ENCODE measurements around the gene SCD5.

The SCD5 gene

DNA sequence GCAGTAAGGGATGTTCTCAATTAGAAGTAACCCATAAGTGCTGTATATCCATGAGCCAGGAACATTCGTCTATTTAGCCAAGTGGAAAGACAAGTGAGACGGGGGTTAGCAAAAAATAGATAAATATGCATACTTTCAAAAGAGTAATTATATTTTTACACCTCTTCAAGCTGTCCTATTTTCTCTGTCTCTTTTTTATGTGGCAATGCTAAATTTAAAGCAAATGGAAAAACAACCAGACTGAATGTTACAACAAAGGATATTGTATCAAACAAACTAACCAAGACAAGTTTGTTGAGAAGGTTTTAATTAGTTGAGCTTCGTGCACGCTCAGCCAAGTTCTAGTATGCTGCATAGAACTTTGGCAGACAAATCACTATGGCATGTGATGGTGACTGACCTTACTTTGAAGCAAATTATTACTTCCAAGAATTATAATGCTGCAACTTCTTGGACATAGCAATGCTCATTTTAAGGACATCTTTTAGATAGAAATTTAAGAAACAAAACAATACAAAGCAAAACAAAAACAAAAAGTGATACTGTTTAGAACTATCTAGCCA, 175.4 kb downstream of the SCD5 start:
- no peak for DNase-seq

DNA sequence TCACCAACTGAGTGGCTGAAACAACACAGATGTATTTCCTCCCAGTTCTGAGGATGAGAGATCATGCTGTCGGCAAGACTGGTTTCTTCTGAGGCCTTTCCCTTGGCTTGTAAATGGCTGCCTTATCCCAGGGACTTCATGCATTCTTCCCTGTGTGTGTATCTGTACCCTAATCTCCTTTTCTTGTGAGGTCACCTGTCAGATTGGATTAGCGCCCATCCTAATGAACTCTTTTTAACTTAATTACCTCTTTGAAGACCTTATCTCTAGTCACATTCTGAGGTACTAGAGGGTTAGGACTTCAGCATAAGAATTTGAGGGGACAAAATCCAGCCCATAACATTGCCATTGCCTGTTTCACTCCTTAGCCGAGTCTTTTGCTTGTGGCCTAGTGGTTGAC, 177.3 kb downstream of the SCD5 start:
- DNase-seq, result no peak

DNA sequence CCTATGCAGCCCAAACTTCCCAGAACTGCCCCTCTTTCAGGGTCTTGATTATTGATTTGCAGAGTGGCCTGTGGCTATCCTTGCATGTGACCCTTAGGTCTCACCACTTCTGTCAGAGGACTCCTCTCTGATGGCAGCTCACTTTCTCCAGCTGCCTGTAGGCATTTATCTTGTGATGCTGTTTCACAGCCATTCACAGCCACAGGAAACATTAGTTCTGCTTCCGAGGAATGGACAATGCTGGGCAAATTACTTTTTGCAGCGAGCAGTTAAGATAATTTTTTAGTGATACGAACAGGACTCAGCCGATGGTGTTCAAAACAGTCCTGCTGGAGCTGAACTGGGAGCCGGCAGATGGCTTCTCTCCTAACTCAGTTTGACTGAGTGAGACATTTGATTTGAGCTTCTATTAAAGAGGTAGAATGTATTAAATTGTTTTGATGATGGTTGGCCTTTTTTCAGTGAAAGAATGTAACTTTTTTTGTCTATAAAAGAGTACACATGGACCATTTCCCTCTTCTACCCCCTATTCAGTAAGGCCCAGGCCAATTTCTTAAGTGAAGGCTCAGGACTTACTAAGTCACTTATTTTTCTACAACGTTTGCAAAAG, 178.4 kb downstream of the SCD5 start:
- DNase-seq, result no peak

DNA sequence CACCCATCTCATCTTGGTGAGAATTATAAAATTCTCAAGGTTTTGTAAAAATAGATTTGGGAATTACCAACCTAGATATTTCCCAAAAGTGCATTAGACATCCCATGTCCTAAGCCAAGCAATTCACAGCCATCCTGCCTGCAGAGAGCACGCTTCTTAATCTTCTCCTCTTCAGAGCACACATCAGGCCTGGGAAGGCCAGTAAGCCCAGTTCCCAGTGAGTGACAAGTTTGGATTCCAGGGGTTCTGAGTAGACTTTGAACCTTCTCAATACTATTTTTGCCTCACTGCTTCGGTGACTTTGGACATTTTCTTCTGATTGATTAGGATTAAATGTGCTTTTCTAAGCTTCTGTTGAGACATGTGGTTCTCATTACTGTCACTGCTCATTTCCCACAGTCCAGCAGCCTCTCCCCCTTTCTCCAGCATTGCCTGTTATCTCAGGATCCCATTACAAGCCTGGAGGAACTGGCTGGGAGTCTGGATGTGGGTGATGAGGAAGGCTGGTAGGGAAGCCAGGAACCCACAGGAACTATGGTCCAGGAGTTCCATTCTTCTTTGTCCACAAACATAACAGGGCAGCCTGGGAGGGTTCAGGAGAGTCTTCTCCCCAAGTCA, 180.4 kb downstream of the SCD5 start:
- no peak for DNase-seq

DNA sequence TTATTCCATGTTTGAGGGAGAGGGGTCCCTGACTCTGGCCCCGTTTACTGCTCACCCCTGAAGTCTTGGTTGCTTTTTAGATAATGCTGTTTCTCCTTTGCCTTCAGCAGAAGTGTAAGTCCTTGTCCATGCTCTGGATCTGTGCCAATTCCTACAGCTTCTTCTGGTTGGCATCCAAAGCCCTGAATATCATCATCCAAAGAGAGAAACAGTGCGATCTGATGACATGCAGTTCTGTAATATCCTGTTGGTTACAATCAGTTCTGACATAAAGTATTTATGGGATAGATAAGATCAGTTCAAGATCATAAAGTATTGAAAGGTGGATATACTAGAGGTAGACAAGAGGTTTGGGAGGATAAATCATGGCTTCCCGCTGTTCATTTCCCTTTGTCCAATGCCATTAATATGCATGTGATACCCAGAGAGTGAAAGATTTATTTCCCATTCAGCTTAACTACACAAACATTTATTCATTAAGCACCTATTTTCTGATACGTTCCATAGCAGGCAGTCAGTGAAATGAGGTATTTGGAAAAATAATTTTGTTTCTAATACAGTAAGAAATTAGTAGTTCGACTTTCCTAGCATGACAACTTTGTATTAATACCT, 183.7 kb downstream of the SCD5 start:
- no peak for DNase-seq

DNA sequence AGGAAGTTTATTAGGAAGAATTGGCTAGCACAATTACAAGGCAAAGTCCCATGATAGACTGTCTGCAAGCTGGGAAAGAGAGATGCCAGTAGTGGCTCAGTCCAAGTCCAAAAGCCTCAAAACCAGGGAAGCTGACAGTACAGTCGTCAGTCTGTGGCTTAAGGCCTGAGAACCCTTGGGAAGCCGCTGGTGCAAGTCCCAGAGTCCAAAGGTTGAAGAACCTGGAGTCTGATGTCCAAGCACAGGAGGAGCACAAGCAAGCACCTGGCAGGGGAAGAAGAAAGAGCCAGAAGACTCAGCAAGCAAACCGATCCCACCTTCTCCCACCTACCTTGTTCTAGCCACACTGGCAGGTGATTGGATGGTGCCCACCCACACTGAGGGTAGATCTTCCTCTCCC, 185.5 kb downstream of the SCD5 start:
- DNase-seq, result no peak

DNA sequence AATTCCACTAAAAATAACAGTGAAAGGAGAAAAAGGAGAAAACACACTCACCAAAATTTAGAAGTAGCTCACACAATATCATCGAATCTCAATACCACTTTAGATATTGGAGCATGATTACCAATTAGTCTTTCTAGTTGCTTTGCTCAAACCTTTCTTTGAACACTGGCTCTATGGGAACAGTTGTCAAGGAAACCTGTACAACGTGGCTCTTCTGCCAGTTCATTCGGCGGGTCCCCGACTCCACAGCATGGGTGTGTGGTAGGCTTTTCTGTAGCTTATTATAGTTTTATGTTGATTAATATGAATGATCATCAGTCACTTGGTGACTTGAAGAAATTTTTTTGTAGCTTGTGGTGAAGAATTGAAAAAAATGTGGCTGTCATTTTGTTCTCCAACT, 186.6 kb downstream of the SCD5 start:
- DNase-seq, result no peak

DNA sequence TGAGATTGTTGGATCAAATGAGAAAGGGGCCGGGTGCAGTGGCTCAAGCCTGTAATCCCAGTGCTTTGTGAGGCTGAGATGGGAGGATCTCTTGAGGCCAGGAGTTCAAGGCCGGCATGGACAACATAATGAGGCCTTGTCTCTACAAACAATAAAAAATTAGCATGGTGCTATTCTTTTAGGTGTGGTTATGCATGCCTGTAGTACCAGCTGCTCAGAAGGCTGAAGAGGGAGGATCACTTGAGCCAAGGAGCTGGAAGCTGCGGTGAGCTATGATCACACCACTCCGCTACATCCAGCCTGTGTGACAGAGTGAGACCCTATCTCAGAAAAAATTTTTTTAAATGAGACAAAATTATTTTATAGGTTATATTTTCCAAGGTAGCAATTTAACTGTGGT, 187.1 kb downstream of the SCD5 start:
- no peak for DNase-seq

DNA sequence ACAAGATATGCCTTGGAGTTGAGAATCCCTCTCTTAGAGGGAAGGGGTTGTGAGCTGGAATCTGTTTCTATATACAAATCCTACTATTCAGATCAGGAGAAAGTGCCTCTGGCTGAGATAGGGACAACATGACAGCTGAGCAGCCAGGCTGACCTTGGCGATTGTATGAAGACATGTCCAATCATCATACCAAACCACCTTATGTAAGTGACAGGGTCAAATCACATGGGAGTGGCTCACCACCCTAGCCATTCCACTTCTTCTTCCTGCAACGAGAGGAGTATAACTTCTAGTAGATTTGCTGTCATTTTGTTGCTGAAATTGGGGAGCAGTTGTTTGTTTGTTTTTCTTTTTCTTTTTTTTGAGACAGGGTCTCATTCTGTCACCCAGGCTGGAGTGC, 188.6 kb downstream of the SCD5 start:
- no peak for DNase-seq

DNA sequence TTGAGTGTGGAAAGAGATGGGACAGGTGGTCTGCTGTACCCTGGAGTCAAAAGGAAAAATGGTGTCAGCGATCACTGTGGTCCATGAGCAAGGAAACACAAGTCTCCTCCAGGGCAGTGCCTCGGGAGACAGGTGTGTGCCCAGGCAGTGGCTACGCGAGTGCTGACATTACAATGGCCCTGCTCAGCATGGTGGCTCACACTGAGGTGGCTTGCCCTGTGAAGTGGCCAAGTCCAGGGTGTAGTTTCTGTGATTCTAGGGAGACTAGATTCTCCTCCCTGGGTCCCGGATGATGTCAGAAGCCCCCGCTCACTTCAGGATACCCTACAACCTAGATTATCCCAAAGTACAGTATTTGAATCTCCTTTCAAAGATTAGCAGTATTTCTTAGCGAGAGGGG, 192.0 kb downstream of the SCD5 start:
- no peak for DNase-seq

DNA sequence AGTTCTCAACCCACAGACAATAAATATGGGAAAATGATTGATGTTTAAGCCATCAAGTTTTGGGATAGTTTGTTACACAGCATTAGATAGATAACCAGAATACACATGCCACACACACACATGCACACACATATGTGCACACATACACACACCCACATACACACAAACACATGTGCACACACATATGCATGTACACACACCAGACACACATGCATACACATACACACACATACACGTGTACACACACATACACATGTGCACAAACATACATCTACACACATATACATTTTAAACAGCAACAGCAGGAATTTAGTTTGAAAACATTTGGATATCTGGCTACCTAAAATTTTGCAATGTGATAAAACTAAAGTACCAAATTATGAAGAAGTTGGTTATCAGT, 194.1 kb downstream of the SCD5 start:
- DNase-seq, result no peak

DNA sequence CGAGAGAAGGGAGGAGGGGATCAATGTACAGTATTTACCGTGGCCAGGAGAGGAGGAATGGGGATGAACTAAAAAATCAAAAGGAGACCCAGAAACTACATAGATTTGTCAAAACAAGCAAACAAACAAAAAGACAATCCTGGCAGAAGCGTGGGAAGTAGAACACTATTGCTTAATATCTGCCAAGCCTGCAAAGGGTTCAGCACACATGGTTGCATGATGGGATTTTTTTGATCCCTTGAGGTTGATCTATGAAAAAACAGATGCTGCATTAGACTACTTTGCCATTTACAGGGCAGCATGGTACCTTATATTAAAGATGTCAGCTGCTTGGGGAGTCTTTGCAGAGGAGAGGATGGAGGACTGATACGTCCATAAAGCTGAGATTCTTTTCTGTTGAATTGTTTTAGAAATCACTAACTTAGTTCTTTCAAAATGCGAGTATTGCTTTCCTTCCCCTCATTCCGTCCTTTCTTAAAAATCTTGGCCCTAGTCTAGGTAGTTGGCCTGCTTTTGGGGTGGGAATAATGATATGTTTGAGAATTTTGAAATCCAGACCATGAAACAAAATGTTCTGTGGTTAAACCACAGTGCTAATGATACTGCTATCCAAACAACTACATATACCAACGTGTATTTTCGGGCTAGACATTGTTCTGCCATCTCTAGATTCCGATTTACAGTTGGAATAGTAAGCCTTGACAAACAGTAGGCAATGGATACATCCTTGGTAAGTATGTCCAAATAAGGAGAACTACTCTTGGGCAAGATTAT, 197.2 kb downstream of the SCD5 start:
- no peak for DNase-seq

DNA sequence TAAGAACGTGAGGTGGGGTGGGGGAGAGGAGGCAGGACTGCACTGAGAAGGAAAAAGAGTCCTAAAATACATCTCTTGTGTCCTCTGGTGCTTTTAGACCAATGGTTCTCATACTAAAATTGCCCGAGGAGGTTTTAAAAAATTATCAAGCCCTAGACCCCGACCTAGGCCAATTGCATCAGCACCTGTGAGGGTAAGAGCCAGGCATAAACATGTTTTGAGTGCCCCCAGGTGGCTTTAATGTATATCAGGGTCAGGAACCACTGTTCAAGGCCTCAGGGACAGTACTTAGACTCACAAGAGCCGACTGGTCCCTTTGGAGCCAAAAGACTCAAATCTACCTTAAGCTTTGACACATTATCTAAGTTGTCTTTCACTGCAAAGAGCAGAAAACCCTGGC, 199.3 kb downstream of the SCD5 start:
- no peak for DNase-seq

DNA sequence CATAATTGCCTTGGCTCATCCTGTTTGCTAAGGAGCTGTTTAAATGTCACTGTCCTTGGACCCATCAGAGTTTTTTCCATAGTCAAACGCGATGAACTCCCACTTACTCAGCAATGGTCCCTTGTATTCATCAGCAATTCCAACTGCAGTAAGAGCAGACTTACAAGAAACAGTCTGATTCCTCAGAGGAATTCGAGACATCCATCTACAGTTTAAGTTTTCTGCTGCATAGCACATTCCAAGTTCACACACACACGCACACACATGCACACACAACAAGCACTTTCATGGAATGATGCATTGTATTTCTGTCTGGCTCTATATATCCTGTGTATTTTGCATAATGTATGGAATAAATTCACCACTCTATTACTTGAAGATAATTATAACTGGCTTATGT, 204.1 kb downstream of the SCD5 start:
- DNase-seq, result no peak

DNA sequence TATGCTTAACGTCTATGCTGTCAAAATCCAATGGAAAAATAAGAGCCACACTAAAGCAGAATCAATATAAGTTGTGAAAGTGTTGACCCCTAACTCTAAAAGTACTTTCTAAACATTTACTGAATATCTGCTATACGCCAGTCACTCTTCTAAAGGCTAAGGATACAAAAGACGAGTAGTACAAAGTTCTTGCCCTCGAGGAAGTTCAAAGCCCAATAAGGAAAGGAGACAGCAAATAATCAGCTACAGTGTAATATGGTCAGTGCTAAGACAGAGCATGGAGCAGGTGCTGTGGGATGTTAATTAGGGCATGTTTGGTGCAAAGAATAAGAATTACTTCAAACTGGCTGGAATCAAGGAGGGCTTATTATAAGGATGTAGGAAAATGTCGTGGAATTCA, 205.2 kb downstream of the SCD5 start:
- DNase-seq, result no peak

DNA sequence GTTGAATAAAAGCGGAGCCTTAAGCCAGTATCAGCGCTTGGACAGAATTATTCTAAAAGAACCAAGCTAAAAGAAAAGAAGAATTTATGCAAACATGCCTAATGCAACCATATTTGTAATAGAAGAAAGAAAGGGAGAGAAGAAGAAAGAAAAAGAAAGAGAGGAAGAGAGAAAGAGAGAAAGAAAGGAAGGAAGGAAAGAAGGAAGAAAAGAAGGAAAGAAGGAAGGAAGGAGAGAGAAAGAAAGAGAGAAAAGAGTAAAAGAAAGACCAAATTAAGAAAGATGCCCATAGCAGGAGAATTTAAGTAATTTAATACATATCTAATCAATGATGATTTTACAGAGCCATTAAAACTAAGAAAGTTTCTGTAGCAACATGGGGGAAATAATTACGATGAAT, 206.0 kb downstream of the SCD5 start:
- no peak for DNase-seq

DNA sequence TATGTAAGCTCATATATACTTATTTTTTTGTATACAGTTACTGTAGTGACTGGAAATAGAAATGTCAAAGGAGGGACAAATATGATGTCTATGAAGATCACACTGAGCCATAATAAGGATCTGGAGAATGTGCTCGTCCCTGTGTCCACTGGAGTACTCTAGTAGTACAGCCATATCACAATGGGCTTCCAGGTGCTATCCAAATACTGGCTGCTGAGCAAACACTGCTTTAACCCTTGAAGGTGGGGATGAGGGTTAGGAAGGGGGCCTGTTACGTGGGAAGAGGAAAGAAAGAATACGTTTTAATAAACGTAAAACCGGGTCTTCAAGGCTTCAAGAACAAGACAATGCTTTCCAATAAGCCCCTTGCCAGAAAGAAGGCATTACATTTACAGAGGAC, 207.0 kb downstream of the SCD5 start:
- no peak for DNase-seq

DNA sequence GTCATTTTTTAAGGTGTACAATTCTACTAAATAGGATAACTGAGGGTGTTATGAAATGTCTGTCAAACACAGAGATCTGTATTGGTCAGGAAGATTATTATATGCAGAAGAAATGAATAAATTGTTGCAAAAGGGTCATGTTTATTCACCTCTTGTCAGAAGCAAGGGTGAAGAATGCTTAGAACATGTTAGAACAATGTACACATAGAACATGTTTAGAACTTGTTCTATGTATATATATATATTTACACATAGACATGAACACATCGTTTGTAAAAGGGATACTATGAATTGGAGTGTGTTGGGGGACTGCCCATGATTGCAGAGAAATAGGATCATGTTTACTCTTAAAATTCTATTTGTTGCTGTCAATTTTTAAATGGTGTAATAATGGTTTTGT, 208.8 kb downstream of the SCD5 start:
- DNase-seq, result no peak

DNA sequence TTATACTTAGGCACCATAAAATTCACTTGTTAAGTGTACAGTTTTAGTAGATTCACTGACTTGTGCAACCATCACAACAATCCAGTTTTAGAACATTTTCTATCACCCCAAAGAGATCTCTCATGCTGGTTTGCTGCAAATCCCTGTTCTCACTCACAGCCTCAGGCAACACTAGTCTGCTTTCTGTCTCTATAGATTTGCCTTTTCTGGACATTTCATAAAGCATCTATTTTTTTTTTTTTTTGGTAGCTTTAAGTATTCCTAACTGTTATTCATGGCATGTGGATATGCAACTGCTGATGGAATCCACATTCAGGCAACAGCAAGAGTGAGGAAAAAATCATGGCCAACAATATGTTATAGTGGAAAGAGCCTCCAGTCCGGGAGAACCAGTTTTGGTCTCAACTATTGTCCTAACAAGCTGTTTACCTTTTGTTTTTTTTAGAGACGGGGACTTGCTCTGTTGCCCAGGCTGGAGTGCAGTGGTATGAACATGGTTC, 209.8 kb downstream of the SCD5 start:
- DNase-seq, result no peak

DNA sequence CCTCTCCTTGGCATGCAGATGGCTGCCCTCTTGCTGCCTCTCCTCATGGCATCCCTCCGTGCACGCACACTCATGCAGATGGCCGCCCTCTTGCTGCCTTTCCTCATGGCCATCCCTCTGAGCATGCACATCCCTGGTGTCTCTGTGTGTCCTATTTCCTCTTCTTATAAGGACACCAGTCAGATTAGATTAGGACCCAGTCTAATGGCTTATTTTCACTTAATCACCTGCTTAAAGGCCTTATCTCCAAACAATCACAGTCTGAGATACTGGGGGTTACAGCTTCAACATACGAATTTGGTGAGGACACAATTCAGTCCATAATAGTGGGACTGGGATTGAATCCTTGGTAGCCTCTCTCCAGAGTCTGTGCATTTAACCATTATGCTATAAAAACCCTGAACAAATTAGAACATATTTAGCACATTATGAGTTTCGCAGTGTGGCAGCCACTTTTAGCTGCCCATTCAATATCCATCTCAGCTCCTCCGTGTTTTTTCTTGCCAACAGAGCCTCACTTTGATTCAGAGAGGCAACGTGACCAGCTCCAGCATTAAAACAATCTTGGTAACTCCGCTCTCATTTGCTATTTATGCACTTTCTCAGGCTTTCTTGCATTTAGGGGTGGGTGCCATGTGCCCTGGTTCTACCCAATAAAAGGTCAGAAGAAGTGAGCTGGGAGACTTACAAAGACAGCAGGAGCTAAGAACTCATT, 210.6 kb downstream of the SCD5 start:
- DNase-seq, result no peak

DNA sequence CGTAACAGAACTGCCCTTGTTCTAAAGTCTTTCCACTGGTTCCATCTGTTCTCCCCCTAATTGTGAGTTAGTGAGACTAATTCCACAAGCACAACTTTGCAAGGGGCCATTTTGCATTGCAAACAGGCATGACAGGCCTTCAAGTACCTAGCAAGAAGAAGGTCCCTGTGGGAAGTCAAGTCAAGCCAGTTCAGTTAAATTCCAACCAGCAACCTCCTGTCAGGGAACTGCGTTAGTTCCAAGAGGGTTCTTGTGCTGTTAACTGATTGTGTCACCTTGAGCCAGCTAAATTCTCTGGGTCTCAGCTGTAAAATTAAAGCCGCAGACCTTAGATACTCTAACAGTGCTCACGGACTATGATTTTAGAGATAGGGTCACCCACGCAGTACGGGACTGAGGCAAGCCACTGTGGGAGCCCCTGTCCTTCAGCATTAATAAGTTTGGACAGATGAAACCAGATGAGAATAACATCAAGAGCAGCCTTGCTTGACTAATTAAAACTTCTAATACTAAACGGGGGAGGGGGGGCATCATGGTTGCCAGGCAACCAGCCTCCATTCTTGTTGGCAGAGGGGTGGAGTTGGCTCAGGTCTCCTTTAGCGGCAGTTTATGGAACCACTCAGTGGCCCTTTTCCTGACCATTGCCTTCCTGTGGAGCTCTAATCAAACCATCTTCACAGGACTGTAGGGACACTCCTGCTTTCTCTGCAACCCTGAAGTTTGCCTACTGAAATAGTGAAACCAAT, 212.7 kb downstream of the SCD5 start:
- DNase-seq, result no peak

DNA sequence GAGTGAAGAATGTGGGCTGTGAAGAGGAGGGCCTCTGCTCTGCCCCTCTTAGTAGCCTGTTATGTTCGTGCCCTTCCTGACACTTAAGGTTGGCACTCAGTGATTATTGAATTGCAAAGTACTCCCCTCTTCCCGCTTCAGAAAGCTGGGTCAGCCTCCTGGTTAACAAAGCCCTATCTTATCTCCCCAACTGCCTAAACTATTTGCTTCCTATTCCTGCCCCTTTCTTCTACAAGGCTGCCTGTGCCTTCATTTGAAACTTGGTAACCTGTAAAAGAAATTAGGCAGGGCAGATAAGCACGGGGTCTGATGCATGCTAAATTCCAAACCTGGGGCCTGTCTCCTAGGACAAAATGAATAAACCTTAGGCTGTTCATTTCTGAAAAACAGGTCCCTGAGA, 213.7 kb downstream of the SCD5 start:
- DNase-seq, result no peak

Data from CD4-positive, alpha-beta T cell treated with Interferon alpha-2 for 1 hour (primary cell).